DMS79 (cell line): ENCODE results near the gene PARP15.
"Not testable (repeated sequence)": the region's sequence is repeated elsewhere in the genome, so short reads cannot be mapped to it uniquely, and the experiment has no call there.

ENCODE experiments used
- DNase-seq: peaks from one replicate; lab custom pipeline; 2025; lab: John Stamatoyannopoulos, UW

PARP15 gene

GRCh38 chr3:122668930-122669730, 91.7 kb downstream of the PARP15 start:
- DNase-seq, result no peak

DNA sequence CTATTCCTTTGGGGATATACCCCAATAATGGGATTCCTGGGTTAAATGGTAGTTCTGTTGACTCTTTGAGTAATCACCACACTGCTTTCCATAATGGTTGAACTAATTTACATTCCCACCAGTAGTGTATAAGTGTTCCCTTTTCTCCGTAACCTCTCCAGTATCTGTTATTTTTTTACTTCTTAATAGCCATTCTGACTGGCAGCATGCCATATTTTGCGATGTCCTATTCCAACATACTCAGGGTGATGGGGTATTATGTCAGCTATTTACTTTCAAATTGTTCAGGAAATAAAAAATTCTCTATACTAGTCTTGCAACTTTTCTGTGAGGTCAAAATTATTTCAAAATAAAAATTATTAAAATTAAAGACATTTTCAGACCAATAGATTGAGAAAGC, 94.1 kb downstream of the PARP15 start:
- DNase-seq, result no peak

- no peak for DNase-seq
These were observed 96.9 kb downstream of the PARP15 start for GRCh38 chr3:122674339-122674738.

- no peak for DNase-seq
These were observed 99.3 kb downstream of the PARP15 start for GRCh38 chr3:122676759-122677158.

GRCh38 chr3:122677216-122677615, 99.8 kb downstream of the PARP15 start:
- DNase-seq, result no peak

- no peak for DNase-seq
These were observed 101.1 kb downstream of the PARP15 start for GRCh38 chr3:122678506-122678905.

- peak; percentile 49 for DNase-seq
These were observed 101.8 kb downstream of the PARP15 start for GRCh38 chr3:122679085-122679881.

DNA sequence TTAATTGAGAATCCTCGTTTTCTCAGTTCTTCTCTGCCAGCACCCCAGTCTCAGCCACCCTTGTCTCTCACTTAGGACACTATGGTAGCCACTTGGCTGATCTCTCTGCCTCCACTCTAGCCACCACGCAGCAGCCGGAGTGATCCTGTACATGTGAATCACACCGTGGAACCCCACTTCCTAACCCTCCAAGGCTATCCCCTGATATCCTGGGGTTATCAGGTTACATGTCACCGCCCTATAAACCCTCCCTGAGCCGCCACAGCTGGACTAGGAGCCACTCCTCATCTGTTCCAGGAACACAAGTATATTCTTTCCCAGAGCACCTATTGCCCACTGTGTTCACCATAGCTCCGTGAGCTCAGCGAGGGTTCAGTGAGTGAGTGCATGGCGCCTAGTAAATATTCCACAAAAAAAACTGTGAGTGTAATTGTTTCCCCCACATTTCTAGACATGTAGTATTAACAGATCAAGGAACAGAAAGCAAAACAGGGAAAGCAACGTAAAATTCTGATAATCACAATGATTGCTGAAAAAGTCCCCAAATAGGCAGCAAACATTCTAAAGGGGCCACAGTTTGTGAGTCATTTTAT, 102.5 kb downstream of the PARP15 start:
- peak; percentile 41 for DNase-seq

GRCh38 chr3:122680475-122681283, 103.2 kb downstream of the PARP15 start, which contains the start of gene PARP14:
PARP14 (plus strand) TSS chr3:122680839; CDS start chr3:122680884, 45 bp downstream.
- DNase-seq, result no peak

DNA sequence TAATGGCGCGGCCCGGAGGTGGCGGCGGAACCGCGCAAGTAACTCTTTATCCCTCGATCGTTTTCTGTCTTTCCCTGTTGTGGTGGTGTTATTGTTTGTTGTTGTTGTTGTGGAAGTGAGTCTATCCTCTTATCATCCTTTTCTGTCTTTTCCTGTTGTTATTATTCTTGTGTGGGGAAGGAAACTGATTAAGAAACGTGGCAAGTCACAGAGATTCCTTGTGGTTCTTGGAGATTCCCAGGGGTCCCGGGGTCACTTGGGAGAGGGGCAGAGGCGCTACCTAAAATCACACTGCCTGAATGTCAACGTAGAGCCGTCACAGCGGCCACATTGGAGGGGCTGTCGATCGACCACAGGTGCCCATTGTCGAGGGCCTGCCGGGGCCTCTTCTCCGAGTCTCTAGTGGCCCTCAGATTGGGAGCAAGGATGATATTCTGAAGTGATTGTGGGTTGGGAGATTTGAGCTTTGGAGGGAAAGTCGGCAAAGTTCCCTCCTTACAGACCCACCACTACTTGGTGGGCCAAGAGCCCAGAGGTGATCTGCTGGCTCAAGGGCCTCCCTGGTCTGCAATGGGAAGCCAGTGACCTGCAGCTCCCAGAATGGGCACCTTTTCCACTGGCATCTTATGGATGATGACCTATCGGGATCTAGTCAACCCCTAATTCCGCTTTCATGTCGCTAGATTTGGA, 104.0 kb downstream of the PARP15 start:
- no peak for DNase-seq

DNA sequence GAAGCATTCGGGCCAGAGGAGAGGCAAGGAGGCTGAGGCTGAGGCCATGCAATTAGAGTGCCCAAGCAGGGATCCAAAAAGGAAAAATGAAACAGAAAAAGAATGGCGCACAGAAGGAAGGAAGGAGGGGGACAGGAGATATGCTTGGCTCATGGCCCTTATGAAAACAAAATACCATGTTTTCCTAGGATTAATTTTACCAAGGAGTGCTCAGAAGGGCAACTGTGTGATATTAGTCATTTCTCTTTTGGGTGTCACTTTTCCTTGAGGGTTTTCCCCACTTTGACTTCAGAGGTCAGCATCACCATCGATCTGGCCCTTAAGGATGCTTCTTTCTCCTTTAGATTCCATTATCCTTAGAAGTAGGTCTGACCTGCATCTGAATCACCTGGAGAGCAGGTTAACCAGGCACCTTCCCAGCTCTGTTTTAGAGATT, 104.5 kb downstream of the PARP15 start:
- no peak for DNase-seq

- DNase-seq, result not testable (repeated sequence)
These were observed 105.4 kb downstream of the PARP15 start for GRCh38 chr3:122682778-122683411.

GRCh38 chr3:122687298-122687697, 109.8 kb downstream of the PARP15 start:
- DNase-seq, result no peak
